Regular cardiac myocyte (primary cell): ENCODE data around the gene ACTR1B. TPM values are rescaled to one million over a fixed set of nuclear protein-coding genes. Genes with fewer than 3 reads are reported as not detected.

Experiments
- total RNA-seq: library from RNA; depleted of rRNA; stranded (reverse); fragments of >200 nt; gene quantifications from 2 replicates; pipeline ENCODE4 v1.2.3, GENCODE V29; 2014

Gene ACTR1B
- total RNA-seq = 66.1 and 66.5 TPM in 2 replicates

GRCh38 chr2:97663962-97664635 lies at the start of gene ACTR1B:
Gene ACTR1B (minus strand): TSS chr2:97664044. CDS start chr2:97663890, 154 bp downstream.

DNA sequence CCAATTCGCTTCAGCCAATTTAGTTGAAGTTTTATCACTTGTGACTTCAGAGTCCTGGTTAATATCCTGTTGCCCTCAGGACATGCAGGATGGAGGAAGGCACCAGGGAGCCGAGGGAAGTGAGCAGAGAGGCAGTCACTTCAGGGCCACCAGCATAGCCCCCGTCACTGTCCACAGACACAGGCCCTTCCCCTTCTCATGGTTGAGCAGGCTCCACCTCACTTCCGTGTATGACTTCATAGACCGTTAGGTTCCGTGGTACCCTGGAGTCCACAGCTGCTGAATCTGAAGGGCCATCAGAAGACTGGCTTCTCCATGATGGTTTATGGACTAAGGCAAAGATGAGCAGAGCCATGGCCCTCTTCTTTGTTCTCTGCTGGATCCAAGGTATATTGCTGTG lies 5.6 kb upstream of the ACTR1B start, which contains the start of gene C2orf92:
Gene C2orf92 (plus strand): TSS at position 266 of the 400 bp plus-strand sequence. CDS start 76 bp downstream, at position 342.

DNA sequence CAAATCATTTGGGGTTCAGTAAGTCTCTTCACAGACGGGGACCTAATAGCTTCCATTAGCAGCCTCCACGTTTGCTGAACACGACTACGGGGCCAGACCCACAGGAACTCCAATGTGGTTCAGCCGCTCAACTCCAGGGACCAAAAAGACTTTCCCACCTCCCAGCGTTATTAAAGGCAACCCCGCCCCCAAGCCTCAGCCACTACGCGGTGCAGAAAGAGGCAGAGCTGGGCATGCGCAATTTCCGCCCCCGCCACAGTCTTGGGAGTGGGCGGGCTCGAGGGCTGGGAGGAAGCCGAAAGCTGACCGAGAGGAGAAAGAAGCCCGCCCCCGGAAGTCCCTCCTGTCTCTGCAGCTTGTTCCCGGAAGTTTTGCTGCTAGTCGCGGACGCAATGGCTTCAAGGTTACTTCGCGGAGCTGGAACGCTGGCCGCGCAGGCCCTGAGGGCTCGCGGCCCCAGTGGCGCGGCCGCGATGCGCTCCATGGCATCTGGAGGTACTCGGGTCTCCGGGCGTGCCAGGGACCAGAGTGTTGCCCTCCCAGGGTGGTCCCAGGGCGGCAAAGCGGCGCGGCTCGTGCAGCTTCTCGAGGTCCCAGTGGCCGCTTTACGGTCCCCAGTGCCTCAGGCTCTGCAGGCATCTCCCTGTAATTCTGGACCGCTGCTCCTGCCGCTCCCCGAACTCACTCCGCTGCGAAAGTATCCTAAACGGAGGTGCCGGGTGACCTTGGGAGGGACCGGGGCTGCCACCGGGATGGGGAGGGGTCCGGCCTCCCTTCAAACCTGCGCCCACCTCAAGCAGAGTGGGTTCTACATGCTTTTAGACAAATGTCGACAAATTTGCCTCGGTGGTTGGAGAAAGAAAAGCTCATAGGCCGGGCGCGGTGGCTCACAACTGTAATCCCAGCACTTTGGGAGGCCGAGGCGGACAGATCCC lies 17.9 kb downstream of the ACTR1B start, which contains the start of gene COX5B:
Gene COX5B (plus strand): TSS at position 368 of the 935 bp plus-strand sequence. CDS start 25 bp downstream, at position 393.

Other genes with a start within 250 kb of the ACTR1B start
- gene ANKRD36B, start 74.2 kb downstream of the ACTR1B start, total RNA-seq = 22.8 and 31.3 TPM in 2 replicates
- 270 and 373 TPM in 2 replicates for gene COX5B, start 18.0 kb downstream of the ACTR1B start, total RNA-seq
- 1.2 and 4.2 TPM in 2 replicates for gene C2orf92, start 5.7 kb upstream of the ACTR1B start, total RNA-seq
- 0.28 TPM in 1 of 2 replicates, not detected in the other for gene ZAP70, start 49.5 kb upstream of the ACTR1B start, total RNA-seq